ENCODE measurements around the gene CDC42BPB. TPM values are rescaled to one million over a fixed set of nuclear protein-coding genes. Genes with fewer than 3 reads are reported as not detected.

Gene CDC42BPB
- total RNA-seq, 6 experiments from 2014 or later: 73.7 to 85.1 (median 79.9) TPM

DNA sequence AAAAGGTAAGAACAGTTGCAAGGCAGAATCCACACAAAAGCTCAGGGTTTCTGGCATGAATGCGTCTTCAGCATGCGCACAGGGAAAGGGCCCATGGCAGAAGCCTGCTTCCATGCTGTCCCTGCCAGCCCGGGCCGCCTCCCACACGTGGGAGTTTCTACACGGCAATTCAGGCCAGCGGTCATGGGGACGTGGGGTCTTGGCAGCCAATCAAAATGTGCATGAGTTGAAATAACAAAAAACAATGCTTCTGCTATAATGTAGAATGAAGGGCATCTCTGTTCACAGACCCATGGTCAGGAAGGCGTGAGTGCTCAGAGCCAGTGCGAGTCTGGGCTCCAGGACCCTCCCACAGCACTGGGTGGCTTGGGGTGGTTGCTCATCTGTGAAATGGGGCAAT is 106.3 kb downstream of the CDC42BPB start:
- DNase-seq: no peak
- TF ChIP-seq, protein P1, sequence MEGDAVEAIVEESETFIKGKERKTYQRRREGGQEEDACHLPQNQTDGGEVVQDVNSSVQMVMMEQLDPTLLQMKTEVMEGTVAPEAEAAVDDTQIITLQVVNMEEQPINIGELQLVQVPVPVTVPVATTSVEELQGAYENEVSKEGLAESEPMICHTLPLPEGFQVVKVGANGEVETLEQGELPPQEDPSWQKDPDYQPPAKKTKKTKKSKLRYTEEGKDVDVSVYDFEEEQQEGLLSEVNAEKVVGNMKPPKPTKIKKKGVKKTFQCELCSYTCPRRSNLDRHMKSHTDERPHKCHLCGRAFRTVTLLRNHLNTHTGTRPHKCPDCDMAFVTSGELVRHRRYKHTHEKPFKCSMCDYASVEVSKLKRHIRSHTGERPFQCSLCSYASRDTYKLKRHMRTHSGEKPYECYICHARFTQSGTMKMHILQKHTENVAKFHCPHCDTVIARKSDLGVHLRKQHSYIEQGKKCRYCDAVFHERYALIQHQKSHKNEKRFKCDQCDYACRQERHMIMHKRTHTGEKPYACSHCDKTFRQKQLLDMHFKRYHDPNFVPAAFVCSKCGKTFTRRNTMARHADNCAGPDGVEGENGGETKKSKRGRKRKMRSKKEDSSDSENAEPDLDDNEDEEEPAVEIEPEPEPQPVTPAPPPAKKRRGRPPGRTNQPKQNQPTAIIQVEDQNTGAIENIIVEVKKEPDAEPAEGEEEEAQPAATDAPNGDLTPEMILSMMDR (IDR thresholded peaks at IDR 0.05): no peak
- Mint-ChIP-seq H3K4me1 (ENCODE audit: low read depth) (peaks cover 12% of the 10 kb centered on the region), H3K4me3 (no peak overlapping the region), H3K27me3 (ENCODE audit: insufficient read depth) (peaks cover 4% of the 10 kb centered on the region; the same call in 1 of the 2 replicates), H3K36me3 (ENCODE audit: low read depth) (peaks cover 14% of the 10 kb centered on the region), H3K9me3 (no peaks in the 10 kb centered on the region), H3K27ac (no peak overlapping the region)

- Mint-ChIP-seq H3K4me3 (no peak overlapping the region), H3K36me3 (ENCODE audit: low read depth) (peaks cover 21% of the 10 kb centered on the region), H3K27me3 (ENCODE audit: insufficient read depth) (peaks cover 4% of the 10 kb centered on the region; the same call in 1 of the 2 replicates), H3K27ac (peak overlapping the region; percentile 86), H3K4me1 (ENCODE audit: low read depth) (peaks cover 12% of the 10 kb centered on the region), H3K9me3 (no peaks in the 10 kb centered on the region)
- TF ChIP-seq, protein P1 (IDR thresholded peaks at IDR 0.05): no peak
- DNase-seq: no peak
Observed at GRCh38 chr14:102949801-102950451, 107.4 kb downstream of the CDC42BPB start.

GRCh38 chr14:102949062-102949800 is 108.1 kb downstream of the CDC42BPB start:
- Mint-ChIP-seq H3K4me1 (ENCODE audit: low read depth) (peaks cover 12% of the 10 kb centered on the region), H3K9me3 (no peaks in the 10 kb centered on the region), H3K4me3 (no peak overlapping the region), H3K36me3 (ENCODE audit: low read depth) (peaks cover 21% of the 10 kb centered on the region), H3K27me3 (ENCODE audit: insufficient read depth) (peaks cover 4% of the 10 kb centered on the region), H3K27ac (peak overlapping the region; percentile 86)
- DNase-seq: peak; percentile 81
- TF ChIP-seq, protein P1 (IDR thresholded peaks at IDR 0.05): no peak

DNA sequence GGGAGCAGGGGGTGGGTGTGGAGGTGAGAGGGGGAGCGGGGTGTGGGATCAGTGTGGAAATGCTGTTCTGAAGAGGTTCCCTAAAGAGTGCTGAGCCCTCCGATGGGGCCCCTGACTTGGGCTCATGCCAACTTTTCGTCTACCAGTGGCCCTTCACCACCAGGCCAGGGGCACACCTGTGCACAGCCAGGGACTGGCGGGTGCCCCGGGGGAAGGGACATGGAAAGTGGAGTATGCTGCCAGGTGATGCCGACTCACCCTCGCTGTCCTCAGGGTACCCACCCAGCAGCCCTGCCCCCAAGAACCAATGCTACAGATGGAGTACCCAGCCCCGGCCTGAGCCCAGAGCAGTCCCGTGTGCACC is 108.7 kb downstream of the CDC42BPB start:
- no peak for DNase-seq
- TF ChIP-seq, protein P1 (IDR thresholded peaks at IDR 0.05): no peak
- Mint-ChIP-seq H3K27ac (peak overlapping the region; percentile 86), H3K9me3 (no peaks in the 10 kb centered on the region), H3K27me3 (ENCODE audit: insufficient read depth) (peaks cover 6% of the 10 kb centered on the region), H3K4me1 (ENCODE audit: low read depth) (peaks cover 12% of the 10 kb centered on the region), H3K36me3 (ENCODE audit: low read depth) (peaks cover 21% of the 10 kb centered on the region), H3K4me3 (no peak overlapping the region)

DNA sequence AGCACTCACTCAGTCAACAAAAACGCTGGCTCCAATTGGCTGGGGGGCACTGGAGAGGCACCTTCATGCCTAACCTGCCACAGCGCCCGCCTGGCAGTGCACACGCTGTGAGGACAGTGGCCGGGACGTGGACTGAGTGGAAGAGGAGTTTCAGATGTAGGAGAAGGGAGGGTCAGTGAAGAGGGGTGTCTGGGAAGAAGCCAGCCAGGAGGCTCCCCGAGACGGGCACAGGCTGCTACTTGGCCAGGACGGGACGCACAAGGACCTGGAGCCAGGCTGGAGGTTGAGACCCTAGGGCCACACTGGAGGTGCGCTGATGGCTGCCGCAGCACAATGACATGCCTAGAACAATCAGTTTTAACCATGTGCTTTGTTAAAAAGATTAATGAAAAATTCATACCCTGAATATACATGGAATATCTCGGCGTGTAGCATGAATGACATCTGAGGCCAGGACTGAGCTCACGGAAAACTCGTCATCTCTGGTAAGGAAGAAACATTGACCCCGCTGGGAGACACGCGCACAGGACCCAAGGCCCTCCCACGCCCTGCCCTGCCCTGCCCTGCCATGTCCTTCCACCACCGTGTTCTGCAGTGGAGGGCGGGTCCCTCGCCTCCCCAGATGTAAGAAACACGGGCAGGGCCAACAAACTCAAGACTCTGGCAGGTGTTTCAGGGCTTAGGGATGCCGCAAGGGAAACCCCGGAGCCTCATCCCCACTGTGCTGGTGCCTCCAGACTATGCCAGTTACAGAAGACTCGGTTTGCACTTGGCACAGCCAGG is 109.8 kb downstream of the CDC42BPB start:
- no peak for DNase-seq
- H3K4me1 Mint-ChIP-seq (ENCODE audit: low read depth): peaks cover 12% of the 10 kb centered on the region
- no peaks in the 10 kb centered on the region for H3K9me3 Mint-ChIP-seq
- TF ChIP-seq, protein P1 (IDR thresholded peaks at IDR 0.05): no peak
- H3K4me3 Mint-ChIP-seq: no peak overlapping the region
- peaks cover 6% of the 10 kb centered on the region for H3K27me3 Mint-ChIP-seq (ENCODE audit: insufficient read depth)
- H3K27ac Mint-ChIP-seq: peak overlapping the region; percentile 49
- H3K36me3 Mint-ChIP-seq (ENCODE audit: low read depth): peaks cover 28% of the 10 kb centered on the region

Data from HFFc6 (cell line).